SK-N-SH treated with all-trans-retinoic acid at 6 μM for 48 hours (cell line): ENCODE data around the gene ADAD1.

Experiments
- ATAC-seq: fragments of 200-7000 bp; cut with Tn5 transposase; 3 replicates; pipeline ENCODE4 v1.9.1; 2020; ENCODE audit warnings: mild to moderate bottlenecking, moderate library complexity
- ARNTL ChIP-seq: fragments of 450-650 bp; formaldehyde crosslinking; IDR thresholded peaks from 2 replicates; pipeline ENCODE4 v1.5.0; 2020; ENCODE audit warnings: low read depth, mild to moderate bottlenecking, moderate library complexity, borderline replicate concordance
- BACH2 ChIP-seq: fragments of 250-450 bp; sonication (Bioruptor Pico); IDR thresholded peaks from 2 replicates; pipeline ENCODE4 v1.9.0; 2021; ENCODE audit warnings: mild to moderate bottlenecking, borderline replicate concordance
- CSDC2 ChIP-seq: fragments of 250-450 bp; sonication (Bioruptor Pico); IDR thresholded peaks from 2 replicates; pipeline ENCODE4 v1.5.0; 2020; ENCODE audit warnings: mild to moderate bottlenecking, moderate library complexity
- ESRRG ChIP-seq: fragments of 250-450 bp; sonication (Bioruptor Pico); IDR thresholded peaks from 2 replicates; pipeline ENCODE4 v1.6.1; 2021; ENCODE audit warnings: mild to moderate bottlenecking
- GLIS3 ChIP-seq: fragments of 250-450 bp; sonication (Bioruptor Pico); IDR thresholded peaks from 2 replicates; pipeline ENCODE4 v1.5.0; 2020; ENCODE audit warnings: mild to moderate bottlenecking, moderate library complexity
- ISL1 ChIP-seq: fragments of 250-450 bp; sonication (Bioruptor Pico); IDR thresholded peaks from 2 replicates; pipeline ENCODE4 v2.1.2; 2022; ENCODE audit warnings: mild to moderate bottlenecking, moderate library complexity
- PPARA ChIP-seq: fragments of 250-450 bp; sonication (Bioruptor Pico); IDR thresholded peaks from 2 replicates; pipeline ENCODE4 v1.5.0; 2020; ENCODE audit warnings: mild to moderate bottlenecking, borderline replicate concordance
- RARB ChIP-seq: fragments of 250-450 bp; sonication (Bioruptor Pico); IDR thresholded peaks from 2 replicates; pipeline ENCODE4 v1.8.0; 2021; ENCODE audit warnings: mild to moderate bottlenecking, moderate library complexity
- SNAI2 ChIP-seq: fragments of 250-450 bp; sonication (Bioruptor Pico); IDR thresholded peaks from 2 replicates; pipeline ENCODE4 v1.5.0; 2020; ENCODE audit warnings: mild to moderate bottlenecking, moderate library complexity
- TCF4 ChIP-seq: fragments of 250-450 bp; sonication (Bioruptor Pico); IDR thresholded peaks from 2 replicates; pipeline ENCODE4 v1.8.0; 2021; ENCODE audit warnings: mild to moderate bottlenecking, moderate library complexity, borderline replicate concordance
- TOX ChIP-seq: fragments of 250-450 bp; sonication (Bioruptor Pico); IDR thresholded peaks from 2 replicates; pipeline ENCODE4 v1.8.0; 2021; ENCODE audit warnings: mild to moderate bottlenecking, moderate library complexity, borderline replicate concordance
- ZC3H10 ChIP-seq: fragments of 250-450 bp; sonication (Bioruptor Pico); IDR thresholded peaks from 2 replicates; pipeline ENCODE4 v1.5.1; 2021; ENCODE audit warnings: mild to moderate bottlenecking, moderate library complexity
- ZFP3 ChIP-seq: fragments of 250-450 bp; sonication (Bioruptor Pico); IDR thresholded peaks from 2 replicates; pipeline ENCODE4 v1.5.0; 2020; ENCODE audit warnings: mild to moderate bottlenecking, moderate library complexity
- ZFP30 ChIP-seq: fragments of 450-650 bp; formaldehyde crosslinking; IDR thresholded peaks from 2 replicates; pipeline ENCODE4 v1.5.0; 2022; ENCODE audit warnings: mild to moderate bottlenecking, moderate library complexity
- ZNF565 ChIP-seq: fragments of 450-650 bp; formaldehyde crosslinking; conservative IDR thresholded peaks from 2 replicates; pipeline ENCODE4 v1.5.0; 2020; ENCODE audit warnings: low read depth, mild to moderate bottlenecking, moderate library complexity
- ZNF8 ChIP-seq: fragments of 450-650 bp; formaldehyde crosslinking; IDR thresholded peaks from 2 replicates; pipeline ENCODE4 v1.5.0; 2020; ENCODE audit warnings: mild to moderate bottlenecking, moderate library complexity
- TF ChIP-seq, protein P1 (sequence below): fragments of 250-450 bp; sonication (Bioruptor Pico); IDR thresholded peaks from 2 replicates; pipeline ENCODE4 v1.5.1; 2020; ENCODE audit warnings: low read depth, mild to moderate bottlenecking, moderate library complexity
- TF ChIP-seq, protein P2 (sequence below): fragments of 250-450 bp; sonication (Bioruptor Pico); IDR thresholded peaks from 2 replicates; pipeline ENCODE4 v1.8.0; 2020; ENCODE audit warnings: mild to moderate bottlenecking, moderate library complexity, borderline replicate concordance
- TF ChIP-seq, protein P3 (sequence below): fragments of 250-450 bp; sonication (Bioruptor Pico); IDR thresholded peaks from 2 replicates; pipeline ENCODE4 v1.8.0; 2021; ENCODE audit warnings: low read depth, mild to moderate bottlenecking, moderate library complexity, borderline replicate concordance
- TF ChIP-seq, protein P4 (sequence below): fragments of 250-450 bp; sonication (Bioruptor Pico); IDR thresholded peaks from 2 replicates; pipeline ENCODE4 v1.5.1; 2021; ENCODE audit warnings: mild to moderate bottlenecking, moderate library complexity
- TF ChIP-seq, protein P5 (sequence below): fragments of 250-450 bp; sonication (Bioruptor Pico); IDR thresholded peaks from 2 replicates; pipeline ENCODE4 v1.5.0; 2020; ENCODE audit warnings: mild to moderate bottlenecking, moderate library complexity

ADAD1 gene

DNA sequence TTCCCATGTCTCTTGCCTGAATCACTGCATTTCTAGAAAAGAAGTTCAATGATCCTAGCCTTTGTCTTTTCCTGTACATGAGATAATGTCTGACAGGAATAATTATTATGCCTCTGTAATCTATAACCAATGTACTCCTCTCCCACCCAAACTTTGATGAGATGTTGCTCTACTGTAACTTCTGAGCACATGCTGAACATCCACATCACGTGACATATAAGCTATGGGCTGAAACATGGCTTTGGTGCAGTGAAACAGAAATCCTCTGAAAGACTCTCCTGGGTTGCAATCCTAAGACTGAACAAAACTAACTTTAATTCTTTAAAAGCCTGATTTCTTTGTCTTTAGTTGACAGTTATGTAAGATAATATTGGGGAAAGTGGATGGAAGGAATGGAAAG is 1.5 kb upstream of the ADAD1 start:
- no peak for ATAC-seq
- TF ChIP-seq TOX (CRISPR knock-in tag) = no peak
- TF ChIP-seq, protein P1, sequence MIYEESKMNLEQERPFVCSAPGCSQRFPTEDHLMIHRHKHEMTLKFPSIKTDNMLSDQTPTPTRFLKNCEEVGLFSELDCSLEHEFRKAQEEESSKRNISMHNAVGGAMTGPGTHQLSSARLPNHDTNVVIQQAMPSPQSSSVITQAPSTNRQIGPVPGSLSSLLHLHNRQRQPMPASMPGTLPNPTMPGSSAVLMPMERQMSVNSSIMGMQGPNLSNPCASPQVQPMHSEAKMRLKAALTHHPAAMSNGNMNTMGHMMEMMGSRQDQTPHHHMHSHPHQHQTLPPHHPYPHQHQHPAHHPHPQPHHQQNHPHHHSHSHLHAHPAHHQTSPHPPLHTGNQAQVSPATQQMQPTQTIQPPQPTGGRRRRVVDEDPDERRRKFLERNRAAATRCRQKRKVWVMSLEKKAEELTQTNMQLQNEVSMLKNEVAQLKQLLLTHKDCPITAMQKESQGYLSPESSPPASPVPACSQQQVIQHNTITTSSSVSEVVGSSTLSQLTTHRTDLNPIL (CRISPR knock-in tag) = no peak

DNA sequence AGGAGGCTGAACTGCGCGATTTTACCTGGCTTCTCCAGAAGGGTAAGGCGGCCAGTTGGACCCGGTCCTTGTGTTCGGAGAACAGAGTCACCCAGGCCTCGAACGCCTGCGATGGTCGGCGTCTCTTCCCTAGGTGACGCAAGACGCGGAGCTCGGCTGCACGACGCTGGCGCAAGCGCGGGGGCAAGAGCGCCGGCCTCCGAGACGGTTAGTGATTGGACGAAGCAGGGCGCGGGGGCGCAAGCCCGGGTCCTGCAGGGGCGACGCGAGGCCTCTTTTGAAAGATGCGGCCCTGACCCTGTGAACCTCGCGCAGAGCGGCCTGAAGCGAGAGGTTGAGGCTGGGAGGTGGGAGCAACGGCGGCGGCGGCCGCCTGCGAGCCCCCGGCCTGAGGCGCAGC is 428 bp downstream of the ADAD1 start:
- TF ChIP-seq ARNTL (CRISPR knock-in tag) = no peak
- TF ChIP-seq ZNF565 (CRISPR knock-in tag) = no peak
- no peak for TF ChIP-seq ZNF8 (CRISPR knock-in tag)
- no peak for TF ChIP-seq ISL1 (CRISPR knock-in tag)
- TF ChIP-seq ZFP30 = no peak
- no peak for TF ChIP-seq TOX (CRISPR knock-in tag)
- TF ChIP-seq, protein P2, sequence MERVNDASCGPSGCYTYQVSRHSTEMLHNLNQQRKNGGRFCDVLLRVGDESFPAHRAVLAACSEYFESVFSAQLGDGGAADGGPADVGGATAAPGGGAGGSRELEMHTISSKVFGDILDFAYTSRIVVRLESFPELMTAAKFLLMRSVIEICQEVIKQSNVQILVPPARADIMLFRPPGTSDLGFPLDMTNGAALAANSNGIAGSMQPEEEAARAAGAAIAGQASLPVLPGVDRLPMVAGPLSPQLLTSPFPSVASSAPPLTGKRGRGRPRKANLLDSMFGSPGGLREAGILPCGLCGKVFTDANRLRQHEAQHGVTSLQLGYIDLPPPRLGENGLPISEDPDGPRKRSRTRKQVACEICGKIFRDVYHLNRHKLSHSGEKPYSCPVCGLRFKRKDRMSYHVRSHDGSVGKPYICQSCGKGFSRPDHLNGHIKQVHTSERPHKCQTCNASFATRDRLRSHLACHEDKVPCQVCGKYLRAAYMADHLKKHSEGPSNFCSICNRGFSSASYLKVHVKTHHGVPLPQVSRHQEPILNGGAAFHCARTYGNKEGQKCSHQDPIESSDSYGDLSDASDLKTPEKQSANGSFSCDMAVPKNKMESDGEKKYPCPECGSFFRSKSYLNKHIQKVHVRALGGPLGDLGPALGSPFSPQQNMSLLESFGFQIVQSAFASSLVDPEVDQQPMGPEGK = no peak
- TF ChIP-seq, protein P3, sequence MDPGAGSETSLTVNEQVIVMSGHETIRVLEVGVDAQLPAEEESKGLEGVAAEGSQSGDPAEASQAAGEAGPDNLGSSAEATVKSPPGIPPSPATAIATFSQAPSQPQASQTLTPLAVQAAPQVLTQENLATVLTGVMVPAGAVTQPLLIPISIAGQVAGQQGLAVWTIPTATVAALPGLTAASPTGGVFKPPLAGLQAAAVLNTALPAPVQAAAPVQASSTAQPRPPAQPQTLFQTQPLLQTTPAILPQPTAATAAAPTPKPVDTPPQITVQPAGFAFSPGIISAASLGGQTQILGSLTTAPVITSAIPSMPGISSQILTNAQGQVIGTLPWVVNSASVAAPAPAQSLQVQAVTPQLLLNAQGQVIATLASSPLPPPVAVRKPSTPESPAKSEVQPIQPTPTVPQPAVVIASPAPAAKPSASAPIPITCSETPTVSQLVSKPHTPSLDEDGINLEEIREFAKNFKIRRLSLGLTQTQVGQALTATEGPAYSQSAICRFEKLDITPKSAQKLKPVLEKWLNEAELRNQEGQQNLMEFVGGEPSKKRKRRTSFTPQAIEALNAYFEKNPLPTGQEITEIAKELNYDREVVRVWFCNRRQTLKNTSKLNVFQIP (CRISPR knock-in tag) = no peak
- TF ChIP-seq ZC3H10 = no peak
- TF ChIP-seq RARB (CRISPR knock-in tag) = no peak
- no peak for TF ChIP-seq SNAI2
- no peak for TF ChIP-seq PPARA (CRISPR knock-in tag)
- TF ChIP-seq, protein P4, sequence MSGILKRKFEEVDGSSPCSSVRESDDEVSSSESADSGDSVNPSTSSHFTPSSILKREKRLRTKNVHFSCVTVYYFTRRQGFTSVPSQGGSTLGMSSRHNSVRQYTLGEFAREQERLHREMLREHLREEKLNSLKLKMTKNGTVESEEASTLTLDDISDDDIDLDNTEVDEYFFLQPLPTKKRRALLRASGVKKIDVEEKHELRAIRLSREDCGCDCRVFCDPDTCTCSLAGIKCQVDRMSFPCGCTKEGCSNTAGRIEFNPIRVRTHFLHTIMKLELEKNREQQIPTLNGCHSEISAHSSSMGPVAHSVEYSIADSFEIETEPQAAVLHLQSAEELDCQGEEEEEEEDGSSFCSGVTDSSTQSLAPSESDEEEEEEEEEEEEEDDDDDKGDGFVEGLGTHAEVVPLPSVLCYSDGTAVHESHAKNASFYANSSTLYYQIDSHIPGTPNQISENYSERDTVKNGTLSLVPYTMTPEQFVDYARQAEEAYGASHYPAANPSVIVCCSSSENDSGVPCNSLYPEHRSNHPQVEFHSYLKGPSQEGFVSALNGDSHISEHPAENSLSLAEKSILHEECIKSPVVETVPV (CRISPR knock-in tag) = no peak
- TF ChIP-seq BACH2 (CRISPR knock-in tag) = no peak
- TF ChIP-seq GLIS3 (CRISPR knock-in tag) = no peak
- TF ChIP-seq, protein P5, sequence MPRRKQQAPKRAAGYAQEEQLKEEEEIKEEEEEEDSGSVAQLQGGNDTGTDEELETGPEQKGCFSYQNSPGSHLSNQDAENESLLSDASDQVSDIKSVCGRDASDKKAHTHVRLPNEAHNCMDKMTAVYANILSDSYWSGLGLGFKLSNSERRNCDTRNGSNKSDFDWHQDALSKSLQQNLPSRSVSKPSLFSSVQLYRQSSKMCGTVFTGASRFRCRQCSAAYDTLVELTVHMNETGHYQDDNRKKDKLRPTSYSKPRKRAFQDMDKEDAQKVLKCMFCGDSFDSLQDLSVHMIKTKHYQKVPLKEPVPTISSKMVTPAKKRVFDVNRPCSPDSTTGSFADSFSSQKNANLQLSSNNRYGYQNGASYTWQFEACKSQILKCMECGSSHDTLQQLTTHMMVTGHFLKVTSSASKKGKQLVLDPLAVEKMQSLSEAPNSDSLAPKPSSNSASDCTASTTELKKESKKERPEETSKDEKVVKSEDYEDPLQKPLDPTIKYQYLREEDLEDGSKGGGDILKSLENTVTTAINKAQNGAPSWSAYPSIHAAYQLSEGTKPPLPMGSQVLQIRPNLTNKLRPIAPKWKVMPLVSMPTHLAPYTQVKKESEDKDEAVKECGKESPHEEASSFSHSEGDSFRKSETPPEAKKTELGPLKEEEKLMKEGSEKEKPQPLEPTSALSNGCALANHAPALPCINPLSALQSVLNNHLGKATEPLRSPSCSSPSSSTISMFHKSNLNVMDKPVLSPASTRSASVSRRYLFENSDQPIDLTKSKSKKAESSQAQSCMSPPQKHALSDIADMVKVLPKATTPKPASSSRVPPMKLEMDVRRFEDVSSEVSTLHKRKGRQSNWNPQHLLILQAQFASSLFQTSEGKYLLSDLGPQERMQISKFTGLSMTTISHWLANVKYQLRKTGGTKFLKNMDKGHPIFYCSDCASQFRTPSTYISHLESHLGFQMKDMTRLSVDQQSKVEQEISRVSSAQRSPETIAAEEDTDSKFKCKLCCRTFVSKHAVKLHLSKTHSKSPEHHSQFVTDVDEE = no peak
- no peak for TF ChIP-seq CSDC2 (CRISPR knock-in tag)
- no peak for TF ChIP-seq ESRRG (CRISPR knock-in tag)
- no peak for TF ChIP-seq ZFP3 (CRISPR knock-in tag)
- TF ChIP-seq TCF4 (CRISPR knock-in tag) = no peak
- no peak for ATAC-seq

DNA sequence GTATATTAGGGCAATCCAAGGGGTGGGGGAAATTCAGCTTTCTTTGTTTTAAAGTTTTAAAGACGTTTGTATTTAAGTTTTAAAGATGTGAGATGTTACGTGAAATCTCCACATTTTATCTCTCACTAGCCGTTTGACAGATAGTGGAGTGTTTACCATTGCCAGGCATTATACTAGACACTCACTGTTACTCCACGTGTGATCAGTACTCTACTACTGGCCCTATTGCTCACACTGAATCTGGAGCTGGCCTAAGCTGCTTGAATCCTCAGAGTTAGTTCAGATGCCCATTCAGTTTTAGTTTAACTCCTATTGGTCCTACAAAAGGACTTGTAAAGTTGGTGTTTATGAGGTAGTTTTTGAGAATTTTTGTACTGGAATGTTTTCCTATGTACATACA is 4.5 kb downstream of the ADAD1 start:
- ATAC-seq = no peak
- TF ChIP-seq, protein P5 = no peak
- TF ChIP-seq ESRRG (CRISPR knock-in tag) (no peak), ZFP3 (CRISPR knock-in tag) (no peak), ISL1 (CRISPR knock-in tag) (no peak)
